ENCODE measurements around the gene LSM14B.
"Not testable (repeated sequence)": the region's sequence is repeated elsewhere in the genome, so short reads cannot be mapped to it uniquely, and the experiment has no call there.

Gene LSM14B

DNA sequence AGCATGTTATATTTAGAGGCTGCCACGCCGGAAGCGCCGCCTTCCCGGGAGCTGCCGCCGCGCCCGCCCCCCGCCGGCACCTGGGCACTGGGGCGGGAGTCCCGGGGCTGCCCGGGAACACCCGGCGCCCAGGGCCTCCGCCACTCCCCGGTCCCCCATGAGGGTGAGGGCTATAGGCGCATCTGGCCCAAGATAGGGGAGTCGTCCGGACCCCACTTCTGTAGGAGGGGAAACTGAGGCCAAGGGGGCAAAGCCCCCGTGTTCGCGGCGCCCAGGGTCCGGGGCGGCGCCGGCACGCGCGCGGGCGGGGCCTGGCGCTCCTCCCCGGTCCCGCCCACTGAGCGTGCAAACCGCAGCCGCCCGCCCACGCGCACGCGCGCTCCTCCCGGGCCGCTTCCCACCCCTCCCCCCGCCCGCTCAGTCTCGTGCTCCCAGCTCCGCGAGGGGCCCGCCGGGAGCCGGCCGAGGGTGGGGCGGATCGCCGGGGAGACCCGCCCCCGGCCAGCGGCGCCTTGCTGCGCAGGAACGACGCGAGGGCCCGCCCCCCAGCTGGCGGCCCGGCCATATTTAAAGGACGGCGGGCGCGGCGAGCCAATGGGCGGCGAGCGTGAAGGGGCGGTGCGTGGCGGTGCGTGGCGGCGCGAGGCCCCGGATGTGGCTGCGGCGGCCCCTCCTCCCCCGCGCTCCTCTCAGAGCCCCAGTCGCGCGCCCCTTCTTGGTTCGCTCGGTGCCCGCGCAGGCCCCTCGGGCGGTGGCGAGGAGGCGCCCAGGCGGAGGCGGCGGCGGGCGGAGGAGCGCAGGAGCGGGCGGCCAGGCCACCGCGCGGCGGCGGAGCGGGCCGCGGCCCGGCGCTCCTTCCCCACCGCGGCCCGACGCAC, at the start of gene LSM14B:
TSS of gene LSM14B (plus strand) at position 700 of the 878 bp plus-strand sequence. CDS start 192 bp downstream, outside the sequence.
- DNase-seq = peak; percentile 98 to 99

DNA sequence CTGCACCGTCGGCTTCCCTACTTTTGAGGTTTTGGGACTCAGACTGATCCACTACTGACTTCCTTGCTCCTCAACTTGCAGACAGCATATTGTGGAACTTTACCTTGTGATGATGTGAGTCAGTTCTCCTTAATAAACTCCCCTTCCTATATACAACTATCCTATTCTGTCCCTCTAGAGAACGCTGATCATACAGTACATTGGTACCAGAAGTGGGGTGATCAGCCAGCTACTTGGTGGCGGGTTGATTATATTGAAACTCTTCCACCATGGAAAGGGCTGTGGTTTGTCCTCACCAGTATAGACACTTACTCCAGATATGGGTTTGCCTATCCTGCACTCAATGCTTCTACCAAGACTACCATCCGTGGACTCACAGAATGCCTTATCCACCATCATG, 49.0 kb upstream of the LSM14B start:
- DNase-seq = no peak

DNA sequence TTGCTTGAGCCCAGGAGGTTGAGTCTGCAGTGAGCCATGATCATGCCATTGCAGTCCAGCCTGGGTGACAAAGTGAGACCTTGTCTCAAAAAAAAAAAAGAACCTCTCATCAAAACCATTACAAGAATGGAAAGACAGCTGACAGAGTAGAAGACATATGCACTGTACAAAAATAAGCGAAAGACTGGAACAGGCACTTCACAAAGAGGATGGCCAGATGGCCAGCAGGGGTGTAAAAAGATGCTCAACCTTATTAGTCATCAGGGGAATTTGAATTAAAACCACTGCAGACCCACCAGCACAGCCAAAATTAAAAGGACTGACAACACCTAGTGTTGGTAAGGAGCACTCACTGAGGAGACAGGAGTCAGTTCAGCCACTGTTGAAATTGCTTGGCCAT, 43.1 kb upstream of the LSM14B start:
- no peak for DNase-seq

DNA sequence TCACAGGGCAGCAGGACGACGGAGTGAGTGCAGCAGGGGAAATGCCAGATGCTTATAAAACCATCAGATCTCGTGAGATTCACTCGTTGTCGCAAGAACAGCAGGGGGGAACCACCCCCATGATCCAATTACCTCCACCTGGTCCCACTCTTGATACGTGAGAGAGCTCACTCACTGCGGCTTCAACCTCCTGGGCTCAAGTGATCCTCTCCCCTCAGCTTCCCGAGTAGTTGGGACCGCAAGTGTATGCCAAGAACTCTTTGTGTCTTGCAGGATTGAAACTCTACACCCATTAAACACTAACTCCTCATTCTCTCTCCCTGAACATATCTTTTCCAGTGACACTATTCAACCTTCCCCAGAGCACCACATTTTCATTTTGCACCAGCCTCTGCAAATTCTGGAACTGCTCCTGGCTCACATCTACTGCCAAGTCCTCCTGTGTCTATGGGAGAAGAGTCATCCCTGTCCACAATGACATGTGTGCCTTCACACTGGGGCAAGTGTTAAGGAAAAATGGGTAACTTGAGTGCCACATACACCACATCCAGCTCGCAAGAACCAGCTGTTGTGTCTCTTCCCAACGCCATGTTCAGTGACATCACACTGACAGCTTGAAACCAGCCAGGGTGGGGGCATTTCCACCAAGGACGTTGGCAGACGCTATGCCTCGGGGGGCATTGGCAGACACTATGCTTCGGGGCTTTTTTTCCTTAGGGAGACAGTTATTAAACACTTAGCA, 41.9 kb upstream of the LSM14B start:
- DNase-seq = no peak

DNA sequence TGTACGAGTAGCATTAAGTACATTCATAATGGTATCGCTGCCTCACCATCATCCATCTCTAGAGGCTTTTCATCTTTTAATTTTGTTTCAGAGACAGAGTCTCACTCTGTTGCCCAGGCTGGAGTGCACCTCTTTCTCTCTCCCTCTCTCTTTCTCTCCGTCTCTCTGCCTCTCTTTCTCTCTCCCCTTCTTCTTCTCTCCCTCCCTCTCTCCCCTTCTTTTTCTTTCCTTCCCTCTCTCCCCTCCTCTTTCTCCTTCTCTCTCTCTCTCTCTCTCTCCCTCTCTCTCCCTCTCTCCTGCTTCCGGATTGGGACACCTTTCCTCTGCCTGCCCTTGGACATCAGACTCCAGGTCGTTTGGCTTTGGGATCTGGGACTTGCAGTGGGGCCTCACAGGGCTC, 39.0 kb upstream of the LSM14B start:
- no peak for DNase-seq

DNA sequence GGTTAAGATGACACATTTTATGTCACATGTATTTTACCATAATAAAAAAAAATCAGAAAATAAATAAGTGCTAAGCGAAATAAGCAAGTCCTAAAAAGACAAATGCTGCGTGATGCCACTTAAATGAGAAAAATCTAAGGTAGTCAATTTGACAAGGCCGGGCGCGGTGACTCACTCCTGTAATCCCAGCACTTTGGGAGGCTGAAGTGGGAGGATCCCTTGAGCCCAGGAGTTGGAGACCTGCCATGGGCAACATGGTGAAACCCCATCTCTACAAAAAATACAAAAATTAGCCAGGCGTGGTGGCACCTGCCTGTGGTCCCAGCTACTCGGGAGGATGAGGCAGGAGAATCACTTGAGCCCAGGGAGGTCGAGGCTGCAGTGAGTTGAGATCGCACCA, 38.1 kb upstream of the LSM14B start:
- DNase-seq = not testable (repeated sequence)

DNA sequence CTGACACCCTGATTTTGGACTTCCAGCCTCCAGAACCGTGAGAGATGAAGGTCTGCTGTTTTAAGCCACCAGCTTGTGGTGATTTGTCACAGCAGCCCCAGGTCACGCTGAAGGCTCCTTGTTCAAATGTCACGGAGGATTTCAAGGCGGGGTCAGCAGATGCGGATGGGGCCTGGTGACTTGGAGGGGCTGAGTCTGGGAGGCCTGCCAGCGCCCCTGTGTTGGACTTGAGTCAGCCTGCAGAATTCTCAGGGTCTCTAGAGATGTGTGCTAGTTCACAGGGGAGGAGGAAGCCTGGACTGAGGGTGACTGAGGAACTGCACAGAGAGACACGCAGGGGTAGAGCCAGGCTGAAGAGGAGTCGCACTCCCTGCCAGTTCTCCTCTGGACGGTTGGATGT, 37.1 kb upstream of the LSM14B start:
- DNase-seq = no peak

DNA sequence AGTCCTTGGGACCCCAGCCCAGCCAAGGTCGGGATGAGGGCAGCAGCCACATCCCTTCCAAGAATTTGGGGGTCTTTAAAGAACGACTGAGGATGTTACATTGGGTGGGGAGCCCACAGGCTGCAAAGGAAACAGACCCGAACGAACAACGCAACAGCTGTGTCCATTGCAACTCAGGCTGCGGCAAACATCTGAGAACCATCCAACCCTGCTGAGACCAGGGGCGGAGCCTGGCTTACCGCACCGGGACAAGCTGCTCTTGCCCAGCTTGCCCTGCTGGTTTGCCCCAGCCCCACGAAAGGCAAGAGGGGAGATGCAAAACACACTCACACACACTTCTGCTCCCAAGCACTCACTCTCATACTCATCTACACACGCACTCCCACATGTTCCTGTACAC, 35.0 kb upstream of the LSM14B start:
- DNase-seq = no peak

DNA sequence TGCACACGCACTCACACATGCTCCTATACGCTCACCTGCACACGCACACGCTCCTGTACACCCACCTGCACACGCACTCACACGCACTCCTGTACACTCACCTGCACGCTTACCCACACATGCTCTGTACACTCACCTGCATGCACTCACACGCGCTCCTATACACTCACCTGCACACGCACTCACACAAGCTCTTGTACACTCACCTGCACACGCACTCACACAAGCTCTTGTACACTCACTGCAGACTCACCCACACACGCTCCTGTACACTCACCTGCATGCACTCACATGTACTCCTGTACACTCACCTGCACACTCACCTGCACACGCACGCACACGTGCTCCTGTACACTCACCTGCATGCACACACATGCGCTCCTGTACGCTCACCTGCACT, 34.6 kb upstream of the LSM14B start:
- no peak for DNase-seq

DNA sequence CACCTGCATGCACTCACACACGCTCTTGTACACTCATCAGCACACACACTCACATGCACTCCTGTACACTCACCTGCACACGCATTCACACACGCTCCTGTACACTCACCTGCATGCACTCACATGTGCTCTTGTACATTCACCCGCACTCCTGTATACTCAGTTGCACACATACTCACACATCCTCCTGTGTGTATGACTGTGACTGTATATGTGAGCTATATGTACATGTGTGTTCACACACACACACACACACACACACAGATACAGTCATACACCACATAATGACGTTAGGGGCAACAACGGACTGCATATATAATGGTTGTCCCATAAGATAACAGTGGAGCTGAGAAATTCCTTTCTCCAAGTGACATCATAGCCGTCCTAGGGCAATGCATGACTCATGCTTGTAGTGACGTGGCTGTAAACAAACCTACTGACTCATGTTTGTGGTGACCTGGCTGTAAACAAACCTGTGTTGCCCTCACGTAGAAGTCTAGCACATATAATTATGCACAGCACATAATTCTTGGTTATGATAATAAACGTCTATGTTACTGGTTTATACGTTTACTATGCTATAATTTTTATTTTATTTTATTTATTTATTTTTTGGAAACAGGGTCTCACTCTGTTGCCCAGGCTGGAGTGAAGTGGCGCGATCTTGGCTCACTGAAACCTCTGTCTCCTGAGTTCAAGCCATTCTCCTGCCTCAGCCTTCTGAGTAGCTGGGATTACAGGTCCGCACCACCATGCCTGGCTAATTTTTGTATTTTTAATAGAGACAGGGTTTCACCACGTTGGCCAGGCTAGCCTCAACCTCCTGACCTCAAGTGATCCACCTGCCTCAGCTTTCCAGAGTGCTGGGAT, 33.8 kb upstream of the LSM14B start:
- DNase-seq = peak; percentile 42 to 44

DNA sequence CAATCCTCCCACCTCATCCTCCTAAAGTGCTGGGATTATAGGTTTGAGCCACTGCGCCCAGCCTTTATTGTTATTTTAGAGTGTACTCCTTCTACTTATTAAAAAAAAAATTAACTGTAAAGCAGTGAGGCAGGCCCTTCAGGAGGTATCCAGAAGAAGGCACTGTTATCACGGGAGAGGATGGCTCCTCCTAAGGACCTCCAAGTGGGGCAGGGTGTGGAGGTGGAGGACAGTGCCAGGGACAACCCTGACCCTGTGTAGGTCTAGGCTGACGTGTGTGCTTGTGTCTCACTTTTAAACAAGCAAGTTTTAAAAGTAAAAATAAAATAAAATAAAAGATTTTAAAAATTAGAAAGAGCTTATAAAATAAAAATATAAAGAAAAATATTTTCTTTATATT, 32.9 kb upstream of the LSM14B start:
- DNase-seq = no peak

DNA sequence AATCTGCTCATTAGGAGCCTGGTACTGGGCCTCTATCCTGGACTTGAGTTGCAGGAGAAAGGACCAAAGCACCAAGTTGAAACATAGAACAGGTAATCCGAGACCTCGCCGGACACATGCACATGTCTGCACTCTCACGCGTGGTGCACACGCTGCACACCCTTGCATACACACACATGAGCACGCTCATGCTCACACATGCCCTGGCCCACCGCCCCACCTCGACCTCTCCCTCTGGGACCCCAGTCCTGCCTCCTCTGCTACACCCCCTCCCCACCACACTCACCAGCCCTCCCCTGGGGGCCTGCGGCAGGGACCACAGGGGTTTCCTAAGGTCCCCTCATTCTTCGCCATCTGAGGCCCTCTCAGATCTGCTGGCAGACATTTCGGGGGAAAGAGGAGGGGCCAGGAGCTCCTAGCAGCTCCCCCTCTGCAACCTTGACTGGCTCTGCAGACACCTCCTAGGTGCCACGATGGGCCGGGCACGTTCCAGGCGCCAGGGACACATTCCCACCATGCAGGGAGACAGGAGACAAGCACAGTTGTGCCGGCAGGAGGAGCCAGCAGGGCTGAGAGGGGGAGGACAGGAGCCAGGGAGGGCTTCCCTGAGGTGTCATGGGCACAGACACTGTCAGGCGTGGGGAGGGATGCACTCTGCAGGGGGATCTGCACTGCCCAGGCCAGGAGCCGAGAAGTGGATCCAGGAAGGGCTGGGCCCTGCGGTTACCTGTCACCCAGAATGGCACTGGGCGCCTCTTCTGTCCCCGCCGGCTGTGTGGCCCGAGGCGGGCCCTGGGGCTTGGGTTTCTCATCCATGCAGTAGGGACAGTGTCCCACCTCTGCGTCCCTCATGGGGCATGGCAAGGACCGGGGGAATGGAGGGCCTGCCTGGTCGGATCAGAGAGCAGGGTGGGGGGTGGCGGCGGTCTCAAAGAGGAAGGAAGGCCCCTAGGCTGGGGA, 25.6 kb upstream of the LSM14B start:
- no peak for DNase-seq

DNA sequence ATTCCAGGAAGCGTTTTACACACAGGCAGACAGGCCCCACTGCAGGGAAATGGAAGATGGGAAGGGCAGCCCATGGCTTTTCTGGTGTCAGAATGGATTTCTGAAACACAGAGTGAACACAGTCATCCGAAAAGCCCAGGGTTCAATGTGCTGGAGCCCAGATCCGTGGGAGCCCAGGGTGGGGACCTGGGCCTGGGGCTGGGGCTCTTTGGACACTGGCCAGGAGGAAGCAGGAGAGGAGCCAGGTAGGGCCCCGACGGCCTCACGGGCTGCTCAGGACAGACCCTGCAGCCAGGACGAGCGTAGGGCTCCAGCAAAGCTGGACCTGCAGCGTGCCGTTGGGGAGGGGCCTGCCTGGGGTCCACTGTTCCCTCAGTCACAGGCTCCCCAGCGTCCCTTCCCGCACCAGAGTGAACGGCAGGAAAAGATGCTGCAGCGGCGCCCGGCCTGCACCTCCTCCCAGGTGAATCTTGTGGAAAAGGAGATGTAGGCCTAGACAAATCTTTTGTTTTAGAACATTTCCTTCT, 24.3 kb upstream of the LSM14B start:
- DNase-seq = no peak

DNA sequence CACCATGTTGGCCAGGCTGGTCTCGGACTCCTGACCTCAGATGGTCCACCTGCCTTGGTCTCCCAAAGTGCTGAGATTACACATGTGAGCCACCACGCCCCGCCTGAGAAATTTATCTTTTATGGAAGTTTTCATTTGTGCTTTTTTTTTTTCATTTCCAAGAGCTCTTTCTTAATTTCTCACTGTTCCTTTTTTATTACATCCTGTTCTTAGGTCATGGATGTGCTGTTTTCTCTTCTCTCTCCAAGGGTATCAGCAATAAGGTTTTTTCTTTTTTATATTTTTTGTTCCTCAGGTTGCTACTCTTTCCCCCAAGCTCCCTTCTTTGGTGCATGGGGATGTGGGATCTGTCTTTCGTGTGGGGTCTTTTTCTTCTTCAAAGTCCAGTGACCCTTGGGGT, 21.2 kb upstream of the LSM14B start:
- no peak for DNase-seq

DNA sequence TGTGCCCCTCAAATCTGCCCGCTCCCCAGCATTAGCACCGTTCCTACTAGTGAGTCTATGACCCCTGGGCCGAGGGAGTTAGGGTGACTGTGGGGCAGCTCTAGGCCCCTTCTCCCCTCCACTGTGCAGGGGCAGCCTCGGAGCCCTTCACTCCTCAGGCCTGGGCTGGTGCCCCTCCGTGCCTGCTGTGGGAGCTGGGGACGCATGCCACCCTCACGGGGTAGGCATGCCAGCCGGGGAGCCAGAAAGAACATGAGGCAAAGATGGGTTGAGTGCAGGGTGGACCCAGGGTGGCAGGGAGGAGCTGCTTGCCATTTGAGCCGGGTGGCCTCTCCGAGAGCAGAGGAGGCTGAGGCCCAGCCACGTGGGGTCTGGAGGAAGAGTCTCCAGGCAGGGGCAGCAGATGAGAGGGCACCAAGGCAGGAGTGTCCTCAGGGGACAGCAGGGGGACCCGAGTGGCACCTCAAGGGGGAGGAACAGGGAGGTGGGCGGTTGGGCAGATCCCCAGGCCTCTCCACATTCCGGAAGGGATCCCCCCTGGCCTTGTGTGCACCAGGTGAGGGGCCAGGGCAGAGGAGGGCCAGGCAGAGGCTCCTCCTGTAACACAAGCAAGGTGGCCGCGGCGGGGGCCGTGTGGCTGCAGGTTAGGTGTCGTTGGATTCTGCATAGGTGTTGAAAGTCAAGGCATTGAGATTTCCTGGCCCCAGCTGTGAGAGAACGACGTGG, 18.6 kb upstream of the LSM14B start:
- DNase-seq = no peak

DNA sequence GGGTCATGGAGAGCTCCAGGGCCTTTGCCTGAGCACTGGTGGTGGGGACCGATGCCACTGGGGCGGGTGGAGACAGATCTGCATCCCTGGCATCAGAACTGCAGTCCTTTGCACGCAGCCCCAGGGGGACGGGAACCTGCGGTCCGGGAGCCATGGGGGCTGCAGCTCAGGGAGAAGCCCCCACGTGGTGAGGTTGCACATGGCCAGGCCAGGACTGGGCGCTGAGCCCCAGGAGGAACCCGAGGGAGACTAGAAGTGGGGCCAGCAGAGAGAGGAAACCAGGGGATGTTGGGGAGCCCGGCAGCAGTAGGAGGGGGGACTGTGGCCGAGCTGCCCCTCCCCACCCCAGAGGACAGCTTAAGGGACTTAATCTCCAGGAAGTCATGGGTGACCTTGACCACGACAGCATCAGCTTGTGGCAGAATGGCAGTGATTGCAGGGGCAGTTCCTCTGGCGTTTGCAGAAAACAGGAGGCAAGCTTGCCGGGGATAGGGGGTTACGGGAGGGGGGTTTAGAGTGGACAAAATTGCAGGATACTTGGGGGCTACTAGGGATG, 18.0 kb upstream of the LSM14B start:
- DNase-seq = no peak

DNA sequence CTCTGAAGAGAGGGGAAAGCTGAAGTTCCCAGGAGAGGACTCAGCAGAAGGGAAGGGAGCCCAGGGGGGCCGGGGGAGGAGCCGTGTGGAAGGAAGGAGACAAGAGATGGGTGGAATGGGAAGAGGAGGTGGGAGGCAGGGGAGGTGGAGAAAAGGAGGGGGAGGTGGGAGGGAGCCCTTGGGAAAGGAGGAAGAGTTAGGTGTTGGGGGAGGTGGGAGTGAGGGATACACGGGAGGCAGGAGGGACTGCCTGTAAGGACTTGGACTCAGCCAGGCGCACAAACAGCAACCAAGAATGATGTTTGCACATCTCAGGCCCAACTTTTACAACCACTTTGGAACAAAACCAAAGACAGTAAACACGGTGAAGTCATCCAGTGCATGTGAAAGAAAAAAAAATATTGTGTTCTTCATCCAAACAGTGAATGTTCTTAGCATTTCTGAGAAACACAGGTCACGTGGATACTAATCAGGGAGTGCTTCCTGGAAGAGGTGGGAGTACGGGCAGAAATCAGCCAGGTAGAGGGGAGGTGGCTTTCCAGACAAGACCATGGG, 17.4 kb upstream of the LSM14B start:
- no peak for DNase-seq

DNA sequence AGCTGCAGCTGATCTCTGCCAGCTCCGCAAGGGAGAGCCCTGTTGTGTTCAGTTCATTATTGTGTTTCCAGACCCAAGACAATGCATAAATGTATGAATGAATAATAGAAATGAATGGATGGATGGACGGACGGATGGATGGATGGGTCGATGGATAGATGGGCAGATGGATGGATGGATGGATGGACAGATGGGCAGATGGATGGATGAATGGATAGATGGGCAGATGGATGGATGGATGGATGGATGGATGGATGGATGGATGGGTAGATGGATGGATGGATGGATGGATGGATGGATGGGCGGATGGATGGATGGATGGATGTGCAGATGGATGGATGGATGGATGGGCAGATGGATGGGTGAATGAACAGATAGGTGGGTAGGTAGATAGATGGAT, 16.7 kb upstream of the LSM14B start:
- DNase-seq = no peak

DNA sequence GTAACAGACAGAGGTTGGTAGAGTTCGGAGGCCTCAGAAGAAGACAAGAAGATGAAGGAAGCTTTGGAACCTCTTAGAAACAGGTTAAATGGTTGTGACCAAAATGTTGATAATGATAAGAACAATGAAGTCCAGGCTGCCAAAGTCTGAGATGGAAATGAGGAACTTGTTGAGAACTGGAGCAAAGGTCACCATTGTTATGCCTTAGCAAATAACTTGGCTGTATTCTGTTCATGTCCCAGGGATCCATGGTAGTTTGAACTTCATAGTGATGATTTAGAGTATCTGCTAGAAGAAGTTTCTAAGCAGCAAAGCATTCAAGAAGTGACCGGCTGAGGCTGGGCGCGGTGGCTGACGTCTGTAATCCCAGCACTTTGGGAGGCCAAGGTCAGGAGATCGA, 11.1 kb upstream of the LSM14B start:
- no peak for DNase-seq

DNA sequence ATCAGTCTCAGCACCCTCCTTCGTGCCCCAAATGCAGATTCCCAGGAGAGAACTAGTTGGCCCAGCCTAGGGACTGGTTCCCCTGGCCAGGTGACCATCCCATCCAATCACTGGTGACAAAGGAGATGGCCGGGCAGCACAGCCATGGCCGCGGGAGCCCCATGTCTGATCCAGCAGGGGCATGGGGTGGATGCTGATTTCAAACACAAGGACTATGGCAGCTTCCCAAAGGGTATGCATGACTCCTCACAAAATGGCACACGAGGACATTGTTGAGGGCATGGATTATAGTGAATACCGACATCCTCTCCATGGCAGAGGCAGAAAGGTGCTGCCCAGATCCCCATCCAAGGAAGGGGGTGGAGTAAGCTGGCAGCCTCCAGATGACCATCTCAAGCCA, 9.9 kb upstream of the LSM14B start:
- DNase-seq = no peak

Data from SHP77 (cell line).